GM21619 (cell line): ENCODE measurements around the gene RGS9.

ENCODE experiments used
- ATAC-seq: cut with Tn5 transposase; IDR thresholded peaks from one replicate; pipeline ENCODE4 v1.9.1; 2021; ENCODE audit not compliant: unreplicated experiment

The RGS9 gene

DNA sequence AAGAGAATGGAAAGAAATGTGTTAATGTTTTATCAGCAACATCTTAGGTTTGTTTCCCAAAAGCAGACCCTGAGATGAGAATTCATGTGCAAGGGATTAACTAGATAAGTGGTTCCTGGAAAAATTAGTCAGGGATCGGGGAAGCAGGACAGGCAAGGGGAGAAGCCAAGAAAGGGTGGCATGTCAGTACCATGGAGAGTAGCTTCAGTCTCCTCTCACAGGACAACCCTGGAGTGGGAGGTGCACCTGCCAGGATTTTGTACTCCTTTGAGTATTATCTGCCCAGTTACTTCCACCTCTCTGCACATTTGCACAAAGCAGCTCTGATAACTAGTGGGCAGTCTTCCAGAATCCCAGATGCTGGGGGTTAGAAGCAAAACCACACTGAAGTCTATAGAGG lies 117.0 kb downstream of the RGS9 start:
- no peak for ATAC-seq

DNA sequence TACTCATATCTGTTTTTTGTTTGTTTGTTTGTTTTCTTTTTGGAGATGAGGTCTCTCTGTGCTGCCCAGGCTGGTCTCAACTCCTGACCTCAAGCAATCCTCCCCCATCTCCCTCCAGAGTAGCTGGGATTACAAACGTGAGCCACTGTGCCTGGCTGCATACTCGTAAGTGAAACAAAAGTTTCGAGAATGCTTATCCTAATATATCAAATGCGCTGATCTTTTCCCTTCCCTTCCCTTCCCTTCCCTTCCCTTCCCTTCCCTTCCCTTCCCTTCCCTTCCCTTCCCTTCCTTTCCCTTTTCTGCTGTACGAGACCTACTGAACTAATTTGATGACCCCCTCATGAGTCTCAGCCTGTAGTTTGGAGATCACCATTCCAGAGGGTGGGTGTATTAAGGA lies 122.1 kb downstream of the RGS9 start:
- no peak for ATAC-seq

GRCh38 chr17:65259696-65260485 lies 122.7 kb downstream of the RGS9 start:
- no peak for ATAC-seq

- no peak for ATAC-seq
These were observed 123.5 kb downstream of the RGS9 start for GRCh38 chr17:65260626-65261025.

GRCh38 chr17:65261152-65261551 lies 124.0 kb downstream of the RGS9 start:
- no peak for ATAC-seq

DNA sequence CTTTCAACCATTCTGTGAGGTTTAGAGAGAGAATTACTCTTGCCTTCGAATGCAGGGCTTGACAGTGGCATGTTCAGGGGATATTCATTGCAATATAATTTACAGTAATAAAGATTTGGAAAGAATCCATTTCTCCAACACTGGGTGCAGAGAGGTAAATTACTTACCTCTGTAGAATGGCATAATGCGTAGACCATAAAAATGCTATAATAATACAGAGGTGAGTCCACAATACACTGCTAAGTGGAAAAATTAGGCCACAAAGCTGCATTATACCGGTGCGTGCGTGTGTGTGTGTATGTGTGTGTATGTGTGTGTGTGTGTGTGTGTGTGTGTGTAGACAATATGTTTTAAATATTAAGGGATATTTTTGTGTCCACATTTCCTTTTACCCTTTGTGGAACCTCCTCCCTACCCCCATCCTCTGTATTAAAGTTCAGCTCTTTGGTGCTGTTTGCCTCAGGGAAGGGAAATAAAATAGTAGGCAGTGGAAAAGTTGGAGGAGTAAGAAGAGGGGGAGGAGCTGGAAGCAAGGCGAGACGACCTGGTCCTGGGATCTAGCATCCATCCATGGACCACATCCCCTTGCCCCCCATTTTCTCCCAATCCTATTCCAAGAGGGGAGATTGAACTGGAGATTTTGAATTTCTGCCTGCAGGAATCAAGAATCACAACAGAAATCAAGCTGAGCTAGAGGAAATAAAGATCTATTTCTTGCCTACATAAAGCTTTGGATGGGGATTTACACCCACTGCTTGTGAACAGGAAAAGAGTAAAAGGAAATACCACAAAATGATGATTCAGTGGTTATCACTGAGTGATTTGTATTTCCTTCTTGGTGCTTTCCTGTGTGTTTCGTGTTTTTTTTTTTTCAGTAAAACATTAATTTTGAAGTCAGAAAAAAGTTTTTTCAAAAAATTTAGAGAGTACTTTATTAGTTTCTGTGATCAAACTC lies 124.8 kb downstream of the RGS9 start:
- ATAC-seq = no peak

- ATAC-seq = no peak
These were observed 128.1 kb downstream of the RGS9 start for GRCh38 chr17:65265276-65265675.

DNA sequence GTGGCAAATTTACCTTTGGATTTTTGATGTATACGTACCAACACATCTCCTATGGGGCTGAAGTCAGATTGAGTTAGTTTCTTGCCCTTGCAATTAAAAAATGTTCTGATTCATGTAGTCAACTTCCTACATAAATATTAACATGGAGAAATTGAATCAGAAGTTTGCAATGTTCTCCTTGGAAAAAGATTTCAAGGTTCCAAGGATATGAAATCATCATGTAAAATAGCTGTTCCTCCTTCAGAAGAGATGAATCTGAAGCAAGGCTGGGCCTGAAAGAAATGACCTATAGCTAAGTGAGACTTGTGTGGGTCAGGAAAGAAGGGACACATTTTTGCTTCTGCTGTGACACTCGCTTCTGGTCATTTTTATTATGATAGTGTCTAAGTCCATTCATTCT lies 131.7 kb downstream of the RGS9 start:
- no peak for ATAC-seq

DNA sequence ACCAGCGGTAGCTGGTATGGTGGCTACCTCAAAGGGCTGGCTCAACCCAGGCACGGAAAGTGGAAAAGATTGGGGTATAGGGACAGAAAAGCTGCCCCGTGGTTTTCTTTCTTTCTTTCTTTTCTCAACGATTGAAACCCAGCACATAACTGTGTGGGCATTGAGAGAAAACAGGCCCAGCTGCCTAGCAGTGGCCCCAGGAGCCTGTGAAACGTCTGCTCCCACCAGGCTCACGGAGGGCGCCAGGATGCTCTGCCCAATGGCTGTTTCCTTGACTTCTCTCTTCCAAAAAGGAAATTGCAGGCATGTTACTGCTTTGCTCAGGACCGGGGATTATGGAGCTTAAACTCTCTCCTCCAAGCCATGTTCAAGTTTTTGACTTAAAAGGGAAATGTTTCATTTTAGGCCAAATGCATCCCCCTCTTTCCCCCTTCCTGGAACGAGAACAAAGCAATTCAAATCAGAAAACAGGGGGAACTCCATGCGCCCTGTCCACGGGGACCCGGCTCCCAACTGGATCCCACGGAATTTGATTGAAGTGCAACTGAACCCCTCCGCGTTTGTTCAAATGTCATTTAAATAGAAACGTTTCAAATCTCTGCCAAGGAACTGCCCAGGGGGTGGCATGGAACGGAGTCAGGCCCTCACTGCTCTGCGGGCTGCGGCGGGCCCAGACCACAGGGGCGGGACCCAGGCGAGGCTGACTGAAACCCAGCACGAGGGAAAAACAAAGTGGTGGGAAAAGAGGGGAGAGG lies 133.5 kb downstream of the RGS9 start:
- ATAC-seq = no peak

- ATAC-seq = no peak
These were observed 134.1 kb downstream of the RGS9 start for GRCh38 chr17:65271296-65271695.
